LNCAP (cell line): ENCODE data around the gene TRIM67.

Experiments
- TF ChIP-seq, protein P1 (sequence below): fragments of 450-650 bp; IDR thresholded peaks from 2 replicates; pipeline ENCODE4 v1.5.1; 2017; ENCODE audit warnings: mild to moderate bottlenecking

The TRIM67 gene

DNA sequence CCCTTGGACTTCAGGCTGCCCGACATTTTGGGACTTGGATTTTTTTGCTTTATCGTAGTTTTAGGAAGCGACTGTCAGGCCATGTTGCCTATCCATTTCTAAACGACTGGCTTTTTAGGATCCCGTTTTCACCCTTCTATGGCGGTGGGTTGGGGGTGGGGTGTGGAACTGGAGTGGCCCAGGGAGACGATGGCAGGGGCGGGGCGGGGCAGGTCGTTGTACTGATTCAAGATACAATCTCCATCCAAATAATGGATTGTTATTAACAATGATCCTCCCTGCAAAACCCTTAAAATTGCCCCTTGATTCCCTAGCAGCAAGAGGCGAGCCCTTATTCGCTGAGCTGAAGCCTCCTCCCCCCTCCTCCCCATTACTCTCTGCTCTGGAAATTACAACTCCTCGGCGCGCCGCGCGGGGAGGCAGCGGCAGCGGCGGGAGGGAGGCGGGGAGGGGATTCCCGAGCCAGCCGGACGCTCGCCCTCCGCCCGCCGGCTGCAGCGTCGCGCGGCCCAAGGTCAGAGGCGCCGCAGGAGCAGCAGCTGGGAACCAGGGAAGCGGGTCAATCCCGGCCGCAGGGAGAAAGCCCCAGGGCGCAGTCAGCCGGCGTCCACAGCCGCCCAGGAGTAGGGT lies at the start of gene TRIM67:
Gene TRIM67 (plus strand): TSS at position 392 of the 630 bp plus-strand sequence. CDS start 912 bp downstream, outside the sequence.
- TF ChIP-seq, protein P1, sequence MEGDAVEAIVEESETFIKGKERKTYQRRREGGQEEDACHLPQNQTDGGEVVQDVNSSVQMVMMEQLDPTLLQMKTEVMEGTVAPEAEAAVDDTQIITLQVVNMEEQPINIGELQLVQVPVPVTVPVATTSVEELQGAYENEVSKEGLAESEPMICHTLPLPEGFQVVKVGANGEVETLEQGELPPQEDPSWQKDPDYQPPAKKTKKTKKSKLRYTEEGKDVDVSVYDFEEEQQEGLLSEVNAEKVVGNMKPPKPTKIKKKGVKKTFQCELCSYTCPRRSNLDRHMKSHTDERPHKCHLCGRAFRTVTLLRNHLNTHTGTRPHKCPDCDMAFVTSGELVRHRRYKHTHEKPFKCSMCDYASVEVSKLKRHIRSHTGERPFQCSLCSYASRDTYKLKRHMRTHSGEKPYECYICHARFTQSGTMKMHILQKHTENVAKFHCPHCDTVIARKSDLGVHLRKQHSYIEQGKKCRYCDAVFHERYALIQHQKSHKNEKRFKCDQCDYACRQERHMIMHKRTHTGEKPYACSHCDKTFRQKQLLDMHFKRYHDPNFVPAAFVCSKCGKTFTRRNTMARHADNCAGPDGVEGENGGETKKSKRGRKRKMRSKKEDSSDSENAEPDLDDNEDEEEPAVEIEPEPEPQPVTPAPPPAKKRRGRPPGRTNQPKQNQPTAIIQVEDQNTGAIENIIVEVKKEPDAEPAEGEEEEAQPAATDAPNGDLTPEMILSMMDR: no peak

DNA sequence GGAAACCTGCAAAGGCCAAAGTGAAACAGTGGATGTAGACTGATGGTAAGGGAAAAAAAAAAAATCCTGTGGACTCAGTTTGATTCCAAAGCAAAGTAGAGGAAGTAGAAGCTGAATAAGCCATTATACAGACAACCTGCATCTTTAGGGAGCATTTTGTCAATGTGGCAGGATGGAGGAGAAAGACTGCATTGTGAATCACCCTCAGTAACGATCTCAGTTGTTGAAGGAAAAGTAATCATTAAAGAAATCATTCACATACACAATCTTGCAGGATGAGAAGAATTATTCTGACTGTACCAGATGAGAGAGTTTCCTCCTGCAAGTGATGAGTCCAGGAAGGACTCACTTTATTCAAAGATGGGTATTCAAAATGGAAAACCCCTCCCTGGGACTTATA lies 45.1 kb upstream of the TRIM67 start:
- TF ChIP-seq, protein P1: no peak

DNA sequence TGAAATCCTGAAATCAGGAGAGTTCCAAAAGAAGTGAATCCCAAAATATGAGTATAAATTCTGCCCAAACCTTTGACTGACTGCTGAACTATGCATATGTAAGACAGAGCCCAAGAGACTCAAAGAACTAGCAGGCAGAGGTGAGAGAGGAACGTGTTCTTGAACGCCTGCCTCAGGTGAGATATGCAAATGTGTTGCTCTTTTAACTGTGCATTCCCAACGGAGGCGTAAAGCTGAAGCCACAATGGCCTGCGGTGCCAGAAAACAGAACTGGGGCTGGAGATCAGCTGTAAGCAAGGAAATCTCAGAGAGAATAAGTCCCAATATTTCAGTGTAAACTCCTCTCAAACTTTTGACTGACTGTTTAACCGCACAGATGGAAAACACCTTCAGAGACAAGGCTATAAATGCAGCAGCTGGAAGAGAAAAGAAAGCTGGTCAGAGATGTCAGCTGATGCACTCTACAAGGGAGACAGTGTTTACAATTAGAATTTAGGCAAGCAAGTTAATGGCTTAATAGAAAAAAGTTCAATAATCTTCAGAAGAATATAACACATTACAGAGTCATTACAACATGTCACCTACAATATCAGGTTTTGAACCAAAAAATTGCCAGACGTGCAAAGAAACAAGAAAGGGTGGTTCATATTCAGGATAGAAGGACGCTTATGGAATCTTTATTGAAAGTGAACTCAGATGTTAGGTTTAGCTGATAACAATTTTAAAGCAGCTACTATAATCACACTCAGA lies 43.0 kb upstream of the TRIM67 start:
- TF ChIP-seq, protein P1: no peak

DNA sequence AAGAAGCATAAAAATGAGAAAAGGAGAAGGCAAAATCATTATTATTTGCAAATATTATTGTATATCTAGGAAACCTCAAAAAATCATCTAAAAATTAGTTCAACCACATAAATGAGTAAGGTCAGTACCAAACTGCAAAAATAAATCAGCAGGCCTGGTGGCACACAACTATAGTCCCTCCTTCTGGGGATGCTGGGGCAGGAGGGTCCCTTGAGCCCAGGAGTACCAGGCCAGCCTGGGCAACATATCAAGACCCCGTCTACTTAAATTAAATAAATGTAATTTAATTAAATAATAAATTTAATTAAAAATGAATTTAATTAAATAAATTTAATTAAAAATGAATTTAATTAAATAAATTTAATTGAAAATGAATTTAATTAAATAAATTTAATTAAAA lies 40.3 kb upstream of the TRIM67 start:
- TF ChIP-seq, protein P1: no peak

DNA sequence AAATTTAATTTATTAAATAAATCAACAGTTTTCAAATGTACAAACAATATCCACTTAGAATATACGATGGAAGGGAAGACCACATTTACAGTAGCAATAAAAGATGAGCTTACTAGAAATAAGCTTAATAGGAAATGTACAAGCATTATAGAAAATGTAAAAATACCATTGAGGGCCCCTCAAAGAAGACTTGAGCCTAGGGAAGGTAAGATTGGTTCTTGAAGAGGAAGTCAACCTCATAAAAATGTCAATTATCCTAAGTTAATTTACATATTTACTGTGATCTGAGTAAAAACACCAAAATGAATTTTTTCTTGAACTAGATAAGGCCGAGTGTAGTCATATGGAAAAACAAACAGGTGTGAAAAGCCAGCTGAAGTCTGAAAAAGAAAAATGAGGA lies 39.7 kb upstream of the TRIM67 start:
- TF ChIP-seq, protein P1: no peak

DNA sequence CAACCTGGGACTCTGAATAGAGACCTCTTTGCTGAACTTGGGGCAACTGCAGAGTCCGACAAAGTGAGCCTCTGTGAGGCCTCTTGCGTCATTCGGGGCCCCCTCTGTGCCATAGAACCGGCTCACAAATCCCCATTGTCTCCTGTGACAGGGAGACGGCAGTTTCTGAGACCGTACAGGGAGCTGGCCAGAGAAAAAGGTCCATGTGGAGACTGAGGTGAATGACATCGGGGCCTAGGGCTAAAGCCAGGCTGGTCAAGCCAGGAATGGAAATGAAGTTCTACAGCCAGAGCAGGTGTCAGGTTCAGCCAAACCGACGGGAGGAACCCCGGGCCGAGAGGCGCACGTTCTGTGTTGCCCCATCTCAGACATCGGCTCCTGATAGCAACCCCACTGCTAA lies 37.1 kb upstream of the TRIM67 start:
- TF ChIP-seq, protein P1: no peak

DNA sequence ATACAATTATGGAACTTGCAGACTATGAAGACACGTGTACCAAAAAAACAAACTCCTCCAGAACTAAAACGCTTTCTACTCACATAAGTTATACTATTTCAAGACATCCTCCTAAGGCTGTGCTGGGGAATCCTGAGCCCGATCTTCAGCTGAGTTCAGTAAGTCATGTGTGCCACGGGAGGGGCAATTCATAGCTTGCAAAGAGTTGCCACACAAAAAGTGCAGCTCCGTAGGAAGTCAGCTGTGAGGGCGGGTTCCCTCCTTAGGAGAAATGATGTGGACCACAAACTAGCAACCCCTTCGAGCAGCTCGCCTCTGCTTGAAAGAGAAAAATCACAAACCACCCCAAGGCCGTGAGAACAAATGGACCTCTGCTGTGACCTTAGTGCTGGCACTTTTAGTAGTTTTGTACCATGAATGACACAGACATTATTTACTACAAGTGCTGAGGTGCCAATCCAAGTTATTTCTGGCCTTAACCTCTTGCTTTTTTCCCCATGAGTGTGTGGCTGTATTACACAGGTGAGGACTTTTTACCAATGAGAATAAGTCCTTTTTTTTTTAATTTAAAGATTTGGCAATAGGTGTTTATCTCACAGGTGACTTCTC lies 35.8 kb upstream of the TRIM67 start:
- TF ChIP-seq, protein P1: no peak
